Bronchial epithelial cell (primary cell): ENCODE data around the gene AGGF1. TPM values are rescaled to one million over a fixed set of nuclear protein-coding genes. Genes with fewer than 3 reads are reported as not detected.

Experiments used
- DNase-seq: peaks from one replicate; pipeline ENCODE4 v3.0.0-alpha.2; 2010; ENCODE audit warnings: low read depth
- FAIRE-seq: peaks from 2 replicates; lab custom pipeline; 2011; peaks lifted over from hg19 to GRCh38; lab: Jason Lieb, UNC
- H3K27me3 ChIP-seq: 2 replicates; pipeline ENCODE4 v1.5.1; 2011; ENCODE audit warnings: low read length; ENCODE audit not compliant: control insufficient read depth, insufficient read depth
- H3K36me3 ChIP-seq: 2 replicates; pipeline ENCODE4 v1.5.1; 2011; ENCODE audit warnings: low read length; ENCODE audit not compliant: control insufficient read depth, insufficient read depth
- H3K4me3 ChIP-seq: 2 replicates; pipeline ENCODE4 v1.5.1; 2011; ENCODE audit warnings: mild to moderate bottlenecking, low read depth, low read length, control low read depth
- total RNA-seq: library from RNA; depleted of rRNA; stranded (reverse); fragments of >200 nt; gene quantifications from 2 replicates; pipeline ENCODE4 v1.2.1, GENCODE V29; 2014
- TF ChIP-seq, protein P1 (sequence below): IDR thresholded peaks from 2 replicates; pipeline ENCODE4 v1.5.1; 2011; ENCODE audit warnings: mild to moderate bottlenecking, moderate library complexity, low read length, control low read depth, inconsistent platforms; ENCODE audit not compliant: insufficient read depth, severe bottlenecking

The AGGF1 gene
- total RNA-seq, 1 donor from 2014 or later, result 16.1 TPM

DNA sequence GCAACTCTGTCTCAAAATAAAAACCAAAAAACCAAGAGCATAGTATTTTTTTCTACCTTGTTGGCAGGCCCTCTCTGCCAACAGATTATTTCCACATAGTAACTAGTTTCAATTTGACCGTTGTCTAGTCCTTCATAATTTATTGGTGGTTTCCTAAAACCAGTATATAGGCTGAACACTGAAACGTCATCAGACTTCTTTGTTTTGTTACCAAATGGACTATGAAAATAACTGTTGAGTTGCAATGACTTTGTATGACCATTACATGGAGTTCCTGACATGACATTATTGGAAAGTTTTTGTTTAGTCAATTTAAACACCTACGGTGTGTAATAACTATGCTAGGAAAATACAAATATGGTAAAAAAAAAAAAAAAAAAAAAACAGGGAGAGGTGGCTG lies 1.7 kb downstream of the AGGF1 start:
- Histone ChIP-seq H3K27me3 (no peaks in the 10 kb centered on the region), H3K36me3 (peaks cover 2% of the 10 kb centered on the region), H3K4me3 (no peak overlapping the region)
- no peak for DNase-seq
- TF ChIP-seq, protein P1, sequence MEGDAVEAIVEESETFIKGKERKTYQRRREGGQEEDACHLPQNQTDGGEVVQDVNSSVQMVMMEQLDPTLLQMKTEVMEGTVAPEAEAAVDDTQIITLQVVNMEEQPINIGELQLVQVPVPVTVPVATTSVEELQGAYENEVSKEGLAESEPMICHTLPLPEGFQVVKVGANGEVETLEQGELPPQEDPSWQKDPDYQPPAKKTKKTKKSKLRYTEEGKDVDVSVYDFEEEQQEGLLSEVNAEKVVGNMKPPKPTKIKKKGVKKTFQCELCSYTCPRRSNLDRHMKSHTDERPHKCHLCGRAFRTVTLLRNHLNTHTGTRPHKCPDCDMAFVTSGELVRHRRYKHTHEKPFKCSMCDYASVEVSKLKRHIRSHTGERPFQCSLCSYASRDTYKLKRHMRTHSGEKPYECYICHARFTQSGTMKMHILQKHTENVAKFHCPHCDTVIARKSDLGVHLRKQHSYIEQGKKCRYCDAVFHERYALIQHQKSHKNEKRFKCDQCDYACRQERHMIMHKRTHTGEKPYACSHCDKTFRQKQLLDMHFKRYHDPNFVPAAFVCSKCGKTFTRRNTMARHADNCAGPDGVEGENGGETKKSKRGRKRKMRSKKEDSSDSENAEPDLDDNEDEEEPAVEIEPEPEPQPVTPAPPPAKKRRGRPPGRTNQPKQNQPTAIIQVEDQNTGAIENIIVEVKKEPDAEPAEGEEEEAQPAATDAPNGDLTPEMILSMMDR, result no peak
- FAIRE-seq, result no peak

DNA sequence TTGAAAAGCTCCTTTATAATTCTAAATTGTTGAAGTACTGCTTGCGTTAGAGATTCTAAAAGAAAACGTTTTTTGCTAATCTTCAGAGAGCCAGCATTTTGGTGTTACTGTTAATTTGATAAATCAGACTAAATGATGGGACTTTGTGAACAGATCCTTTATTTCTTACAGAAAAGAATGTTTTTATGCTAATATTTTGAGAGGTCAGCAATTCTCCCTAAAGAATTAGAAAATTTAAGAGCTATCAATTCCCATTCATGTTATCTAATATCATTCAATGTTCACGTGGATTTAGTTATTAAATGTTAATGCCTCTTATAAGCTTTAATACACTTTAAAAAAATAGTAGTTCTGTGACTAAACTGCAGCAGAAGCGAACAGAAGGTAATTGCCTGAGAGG lies 2.4 kb downstream of the AGGF1 start:
- H3K4me3 ChIP-seq, result no peak overlapping the region
- FAIRE-seq (no peak), DNase-seq (no peak)
- H3K27me3 ChIP-seq, result no peaks in the 10 kb centered on the region
- peaks cover 5% of the 10 kb centered on the region for H3K36me3 ChIP-seq
- TF ChIP-seq, protein P1, result no peak

- H3K4me3 ChIP-seq, result no peak overlapping the region
- FAIRE-seq, result no peak
- TF ChIP-seq, protein P1, result no peak
- no peak for DNase-seq
- H3K27me3 ChIP-seq, result no peaks in the 10 kb centered on the region
- H3K36me3 ChIP-seq, result peaks cover 5% of the 10 kb centered on the region
Observed at GRCh38 chr5:77033338-77033737, 3.1 kb downstream of the AGGF1 start.

- TF ChIP-seq, protein P1, result no peak
- FAIRE-seq, result no peak
- H3K36me3 ChIP-seq, result peaks cover 5% of the 10 kb centered on the region
- no peak overlapping the region for H3K4me3 ChIP-seq
- no peaks in the 10 kb centered on the region for H3K27me3 ChIP-seq
- DNase-seq, result no peak
Observed at GRCh38 chr5:77035950-77036349, 5.7 kb downstream of the AGGF1 start.

- FAIRE-seq (no peak), DNase-seq (no peak)
- no peaks in the 10 kb centered on the region for H3K27me3 ChIP-seq
- H3K36me3 ChIP-seq, result peaks cover 4% of the 10 kb centered on the region
- H3K4me3 ChIP-seq, result no peak overlapping the region
- TF ChIP-seq, protein P1, result no peak
Observed at GRCh38 chr5:77046416-77047073, 16.3 kb downstream of the AGGF1 start.

- H3K27me3 ChIP-seq, result no peaks in the 10 kb centered on the region
- TF ChIP-seq, protein P1, result peak; percentile 22
- H3K4me3 ChIP-seq, result no peak overlapping the region
- no peaks in the 10 kb centered on the region for H3K36me3 ChIP-seq
- no peak for DNase-seq
- FAIRE-seq, result no peak
Observed at GRCh38 chr5:77064040-77064439, 33.8 kb downstream of the AGGF1 start.
